ENCODE data around the gene HVCN1. TPM values are rescaled to one million over a fixed set of nuclear protein-coding genes. Genes with fewer than 3 reads are reported as not detected.
A peak's percentile ranks its signal among the peaks of the same experiment; 100 is the strongest.
"Not testable (repeated sequence)": the region's sequence is repeated elsewhere in the genome, so short reads cannot be mapped to it uniquely, and the experiment has no call there.

Gene HVCN1
- total RNA-seq, 1 donor from 2014 or later = 0.33 TPM

DNA sequence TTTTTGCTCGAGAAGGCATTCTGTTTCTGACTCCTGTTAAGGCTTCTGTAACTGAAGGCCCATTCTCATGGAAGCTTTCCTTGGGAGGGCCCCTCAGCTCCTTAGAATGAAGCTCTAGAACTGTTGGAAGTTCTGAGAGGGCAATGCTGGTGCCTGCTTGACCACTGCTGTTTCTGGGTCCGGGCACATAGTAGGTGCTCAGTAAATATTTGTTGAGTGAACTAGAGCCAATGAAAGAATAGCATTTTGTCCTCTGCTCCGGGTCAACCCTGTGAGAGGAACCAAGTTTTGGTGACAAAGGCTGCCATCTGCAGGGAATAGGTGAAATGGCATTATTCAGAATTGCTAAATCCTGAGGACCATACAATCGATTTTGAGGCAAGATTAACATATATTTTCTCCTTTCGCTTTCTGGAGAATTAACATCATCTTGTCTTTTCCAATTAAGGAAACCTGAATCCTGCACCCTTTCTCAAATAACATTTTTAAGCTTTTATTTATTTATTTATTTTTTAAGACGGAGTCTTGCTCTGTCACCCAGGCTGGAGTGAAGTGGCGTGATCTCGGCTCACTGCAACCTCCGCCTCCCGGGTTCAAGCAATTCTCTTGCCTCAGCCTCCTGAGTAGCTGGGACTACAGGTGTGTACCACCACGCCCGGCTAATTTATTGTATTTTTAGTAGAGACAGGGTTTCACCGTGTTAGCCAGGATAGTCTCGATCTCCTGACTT, 86.7 kb downstream of the HVCN1 start:
- H3K27me3 ChIP-seq (ENCODE audit: control insufficient read depth, insufficient read depth, low read length); DNase-seq (ENCODE audit: low read depth); H3K4me3 ChIP-seq (ENCODE audit: low read depth, low read length); H3K36me3 ChIP-seq (ENCODE audit: control insufficient read depth, insufficient read depth, low read length): not testable (repeated sequence)
- TF ChIP-seq, protein P1, sequence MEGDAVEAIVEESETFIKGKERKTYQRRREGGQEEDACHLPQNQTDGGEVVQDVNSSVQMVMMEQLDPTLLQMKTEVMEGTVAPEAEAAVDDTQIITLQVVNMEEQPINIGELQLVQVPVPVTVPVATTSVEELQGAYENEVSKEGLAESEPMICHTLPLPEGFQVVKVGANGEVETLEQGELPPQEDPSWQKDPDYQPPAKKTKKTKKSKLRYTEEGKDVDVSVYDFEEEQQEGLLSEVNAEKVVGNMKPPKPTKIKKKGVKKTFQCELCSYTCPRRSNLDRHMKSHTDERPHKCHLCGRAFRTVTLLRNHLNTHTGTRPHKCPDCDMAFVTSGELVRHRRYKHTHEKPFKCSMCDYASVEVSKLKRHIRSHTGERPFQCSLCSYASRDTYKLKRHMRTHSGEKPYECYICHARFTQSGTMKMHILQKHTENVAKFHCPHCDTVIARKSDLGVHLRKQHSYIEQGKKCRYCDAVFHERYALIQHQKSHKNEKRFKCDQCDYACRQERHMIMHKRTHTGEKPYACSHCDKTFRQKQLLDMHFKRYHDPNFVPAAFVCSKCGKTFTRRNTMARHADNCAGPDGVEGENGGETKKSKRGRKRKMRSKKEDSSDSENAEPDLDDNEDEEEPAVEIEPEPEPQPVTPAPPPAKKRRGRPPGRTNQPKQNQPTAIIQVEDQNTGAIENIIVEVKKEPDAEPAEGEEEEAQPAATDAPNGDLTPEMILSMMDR (IDR thresholded peaks at IDR 0.05; ENCODE audit: insufficient read depth, low read length, poor library complexity, severe bottlenecking) = peak; percentile 66

- TF ChIP-seq, protein P1 (IDR thresholded peaks at IDR 0.05; ENCODE audit: insufficient read depth, low read length, poor library complexity, severe bottlenecking) = peak; percentile 20
- DNase-seq (ENCODE audit: low read depth) = no peak
- H3K27me3 ChIP-seq (ENCODE audit: control insufficient read depth, insufficient read depth, low read length) = no peaks in the 10 kb centered on the region
- no peak overlapping the region for H3K4me3 ChIP-seq (ENCODE audit: low read depth, low read length)
- no peaks in the 10 kb centered on the region for H3K36me3 ChIP-seq (ENCODE audit: control insufficient read depth, insufficient read depth, low read length)
Observed at GRCh38 chr12:110600254-110600653, 88.7 kb downstream of the HVCN1 start.

GRCh38 chr12:110599334-110599733, 89.6 kb downstream of the HVCN1 start:
- TF ChIP-seq, protein P1 (IDR thresholded peaks at IDR 0.05; ENCODE audit: insufficient read depth, low read length, poor library complexity, severe bottlenecking) = no peak

More at GRCh38 chr12:110599334-110599733, 89.6 kb downstream of the HVCN1 start:
- DNase-seq (ENCODE audit: low read depth) = no peak
- Histone ChIP-seq H3K27me3 (ENCODE audit: control insufficient read depth, insufficient read depth, low read length) (no peaks in the 10 kb centered on the region), H3K4me3 (ENCODE audit: low read depth, low read length) (no peak overlapping the region), H3K36me3 (ENCODE audit: control insufficient read depth, insufficient read depth, low read length) (no peaks in the 10 kb centered on the region)

Other genes starting within 250 kb of the HVCN1 start
- gene ARPC3, start 238.8 kb downstream of the HVCN1 start, total RNA-seq = 796 and 823 TPM in 2 replicates
- gene GPN3, start 220.9 kb downstream of the HVCN1 start, total RNA-seq = 24.6 and 25.9 TPM in 2 replicates
- 5.7 and 7.5 TPM in 2 replicates for gene FAM216A, start 220.3 kb downstream of the HVCN1 start, total RNA-seq
- 75.4 and 93.7 TPM in 2 replicates for gene VPS29, start 187.0 kb downstream of the HVCN1 start, total RNA-seq
- 0.88 and 1.2 TPM in 2 replicates for gene RAD9B, start 186.8 kb downstream of the HVCN1 start, total RNA-seq
- 9.8 and 11.5 TPM in 2 replicates for gene PPTC7, start 105.8 kb downstream of the HVCN1 start, total RNA-seq
- gene TCTN1, start 75.0 kb downstream of the HVCN1 start, total RNA-seq = 16.5 and 27.7 TPM in 2 replicates
- 81.6 and 93.1 TPM in 2 replicates for gene PPP1CC, start 53.8 kb upstream of the HVCN1 start, total RNA-seq
- not detected in 2 replicates for gene CCDC63, start 157.9 kb upstream of the HVCN1 start, total RNA-seq
- not detected in 2 replicates for gene MYL2, start 231.5 kb upstream of the HVCN1 start, total RNA-seq

Data from kidney epithelial cell (primary cell).